Amygdala (tissue), 56 donors: ENCODE results near the gene KIF15.
"Not testable (repeated sequence)": the region's sequence is repeated elsewhere in the genome, so short reads cannot be mapped to it uniquely, and the experiment has no call there.

Experiments
- DNase-seq, 56 donors: peaks; one replicate each; lab custom pipeline; 2025; lab: John Stamatoyannopoulos, UW

KIF15 gene

GRCh38 chr3:44761424-44762169 is at the start of gene KIF15, which contains the start of gene KIAA1143:
TSS of gene KIF15 (plus strand) at chr3:44761794. CDS start at chr3:44761866, 72 bp downstream.
TSS of gene KIAA1143 (minus strand) at chr3:44761619. CDS start at chr3:44761602, 17 bp downstream.
- DNase-seq: peak; percentile 60 to 97 (median 86)

GRCh38 chr3:44712455-44713075 is 49.0 kb upstream of the KIF15 start, which contains the start of gene ZNF502:
TSS of gene ZNF502 (plus strand) at chr3:44712660. CDS start at chr3:44720262, 7,602 bp downstream.
- DNase-seq: peak; percentile 13 to 94 (median 78)

- no peak for DNase-seq
Measured at GRCh38 chr3:44721231-44722102, 40.1 kb upstream of the KIF15 start.

GRCh38 chr3:44722103-44722401 is 39.5 kb upstream of the KIF15 start:
- DNase-seq: no peak

- peak; percentile 1 to 91 (median 76) for DNase-seq
Measured at GRCh38 chr3:44729384-44729910, 32.1 kb upstream of the KIF15 start, which contains the start of gene ZNF501. TSS of gene ZNF501 (plus strand) at chr3:44729635. CDS start at chr3:44734422, 4,787 bp downstream.

GRCh38 chr3:44734646-44735168 is 26.9 kb upstream of the KIF15 start:
- DNase-seq: no peak

- DNase-seq: no peak
Measured at GRCh38 chr3:44761101-44761423, 532 bp upstream of the KIF15 start.

- no peak for DNase-seq
Measured at GRCh38 chr3:44762170-44762677, 630 bp downstream of the KIF15 start.

- DNase-seq: no peak
Measured at GRCh38 chr3:44762690-44763089, 1.1 kb downstream of the KIF15 start.

GRCh38 chr3:44764248-44764647 is 2.7 kb downstream of the KIF15 start:
- DNase-seq: no peak

GRCh38 chr3:44771424-44772098 is 10.0 kb downstream of the KIF15 start:
- DNase-seq: no peak

GRCh38 chr3:44772099-44772442 is 10.5 kb downstream of the KIF15 start:
- no peak for DNase-seq

GRCh38 chr3:44782891-44783290 is 21.3 kb downstream of the KIF15 start:
- DNase-seq: no peak

- no peak for DNase-seq
Measured at GRCh38 chr3:44795197-44795596, 33.6 kb downstream of the KIF15 start.

- no peak for DNase-seq
Measured at GRCh38 chr3:44802011-44802410, 40.4 kb downstream of the KIF15 start.

- DNase-seq: no peak
Measured at GRCh38 chr3:44803298-44803697, 41.7 kb downstream of the KIF15 start.

GRCh38 chr3:44805960-44806359 is 44.4 kb downstream of the KIF15 start:
- no peak for DNase-seq

- no peak for DNase-seq
Measured at GRCh38 chr3:44814751-44815150, 53.2 kb downstream of the KIF15 start.

GRCh38 chr3:44816334-44816733 is 54.7 kb downstream of the KIF15 start:
- DNase-seq: not testable (repeated sequence)

GRCh38 chr3:44821206-44821605 is 59.6 kb downstream of the KIF15 start:
- DNase-seq: not testable (repeated sequence)
